ENCODE measurements around the gene CIZ1.

The CIZ1 gene

GRCh38 chr9:128159784-128160602, 31.4 kb downstream of the CIZ1 start, which contains the start of gene BBLN:
Gene BBLN (plus strand): TSS chr9:128160265. CDS start chr9:128160408, 143 bp downstream.
- peak; percentile 85 for ATAC-seq (replicated peaks)
- H3K27me3 Mint-ChIP-seq, result no peaks in the 10 kb centered on the region
- no peaks in the 10 kb centered on the region for H3K9me3 Mint-ChIP-seq
- H3K4me1 Mint-ChIP-seq (ENCODE audit: low read depth in 2 of 2), result peaks cover 12 to 15% of the 10 kb centered on the region in 2 donors
- peak; percentile 84 to 87 (median 87) for DNase-seq
- H3K4me3 Mint-ChIP-seq, result peak within 1 kb of the TSS; percentile 80 to 85
- peak within 1 kb of the TSS; percentile 49 to 87 for H3K27ac Mint-ChIP-seq
- peaks cover 14% of the 10 kb centered on the region for H3K36me3 Mint-ChIP-seq (ENCODE audit: insufficient read depth)

- H3K36me3 Mint-ChIP-seq (ENCODE audit: insufficient read depth), result peaks cover 11% of the 10 kb centered on the region
- H3K27ac Mint-ChIP-seq, result peak overlapping the region; percentile 49 to 87
- H3K4me3 Mint-ChIP-seq, result peak overlapping the region; percentile 80 to 85
- peaks cover 12 to 15% of the 10 kb centered on the region in 2 donors for H3K4me1 Mint-ChIP-seq (ENCODE audit: low read depth in 2 of 2)
- H3K27me3 Mint-ChIP-seq, result no peaks in the 10 kb centered on the region
- DNase-seq (peak; percentile 37 to 46 (median 40)), ATAC-seq (replicated peaks) (peak; percentile 56)
- H3K9me3 Mint-ChIP-seq, result no peaks in the 10 kb centered on the region
These were observed 31.9 kb downstream of the CIZ1 start for GRCh38 chr9:128159522-128159783.

GRCh38 chr9:128155736-128156500, 35.5 kb downstream of the CIZ1 start:
- Mint-ChIP-seq H3K27ac (peak overlapping the region in 1 of 2 donors; percentile 51), H3K27me3 (no peaks in the 10 kb centered on the region), H3K9me3 (no peaks in the 10 kb centered on the region), H3K36me3 (ENCODE audit: insufficient read depth) (peaks cover 10% of the 10 kb centered on the region), H3K4me1 (ENCODE audit: low read depth in 2 of 2) (peaks cover 4 to 5% of the 10 kb centered on the region in 2 donors), H3K4me3 (no peak overlapping the region)
- no peak for ATAC-seq (replicated peaks)
- no peak for DNase-seq

GRCh38 chr9:128153947-128154695, 37.3 kb downstream of the CIZ1 start:
- H3K36me3 Mint-ChIP-seq (ENCODE audit: insufficient read depth), result peaks cover under 1% of the 10 kb centered on the region
- ATAC-seq (replicated peaks), result no peak
- no peaks in the 10 kb centered on the region for H3K27me3 Mint-ChIP-seq
- peaks cover 5 to 6% of the 10 kb centered on the region in 2 donors for H3K4me1 Mint-ChIP-seq (ENCODE audit: low read depth in 2 of 2)
- no peaks in the 10 kb centered on the region for H3K9me3 Mint-ChIP-seq
- no peak for DNase-seq
- no peak overlapping the region for H3K4me3 Mint-ChIP-seq
- no peak overlapping the region for H3K27ac Mint-ChIP-seq

GRCh38 chr9:128153060-128153946, 38.1 kb downstream of the CIZ1 start:
- Mint-ChIP-seq H3K4me1 (ENCODE audit: low read depth in 2 of 2) (peaks cover 4 to 6% of the 10 kb centered on the region in 2 donors), H3K27me3 (no peaks in the 10 kb centered on the region), H3K36me3 (ENCODE audit: insufficient read depth) (no peaks in the 10 kb centered on the region), H3K4me3 (no peak overlapping the region), H3K9me3 (no peaks in the 10 kb centered on the region), H3K27ac (no peak overlapping the region)
- DNase-seq (no peak), ATAC-seq (replicated peaks) (no peak)

GRCh38 chr9:128152133-128153059, 39.0 kb downstream of the CIZ1 start:
- DNase-seq (no peak), ATAC-seq (replicated peaks) (no peak)
- Mint-ChIP-seq H3K4me1 (ENCODE audit: low read depth in 2 of 2) (peaks cover 4 to 6% of the 10 kb centered on the region in 2 donors), H3K27ac (no peak overlapping the region), H3K9me3 (no peaks in the 10 kb centered on the region), H3K36me3 (ENCODE audit: insufficient read depth) (no peaks in the 10 kb centered on the region), H3K4me3 (no peak overlapping the region), H3K27me3 (no peaks in the 10 kb centered on the region)

GRCh38 chr9:128151309-128152132, 39.9 kb downstream of the CIZ1 start:
- Mint-ChIP-seq H3K9me3 (no peaks in the 10 kb centered on the region), H3K4me3 (no peak overlapping the region), H3K36me3 (ENCODE audit: insufficient read depth) (no peaks in the 10 kb centered on the region), H3K27me3 (no peaks in the 10 kb centered on the region), H3K4me1 (ENCODE audit: low read depth in 2 of 2) (peaks cover 4 to 6% of the 10 kb centered on the region in 2 donors), H3K27ac (peak overlapping the region; percentile 54 to 73)
- ATAC-seq (replicated peaks) (no peak), DNase-seq (no peak)

GRCh38 chr9:128150594-128151308, 40.6 kb downstream of the CIZ1 start:
- Mint-ChIP-seq H3K9me3 (no peaks in the 10 kb centered on the region), H3K4me3 (no peak overlapping the region), H3K27ac (peak overlapping the region; percentile 54 to 73), H3K36me3 (ENCODE audit: insufficient read depth) (no peaks in the 10 kb centered on the region), H3K27me3 (no peaks in the 10 kb centered on the region), H3K4me1 (ENCODE audit: low read depth in 2 of 2) (peaks cover 4 to 6% of the 10 kb centered on the region in 2 donors)
- DNase-seq, result no peak
- ATAC-seq (replicated peaks), result peak; percentile 40

- peaks cover 4 to 6% of the 10 kb centered on the region in 2 donors for H3K4me1 Mint-ChIP-seq (ENCODE audit: low read depth in 2 of 2)
- no peaks in the 10 kb centered on the region for H3K27me3 Mint-ChIP-seq
- no peaks in the 10 kb centered on the region for H3K9me3 Mint-ChIP-seq
- ATAC-seq (replicated peaks) (no peak), DNase-seq (no peak)
- no peaks in the 10 kb centered on the region for H3K36me3 Mint-ChIP-seq (ENCODE audit: insufficient read depth)
- peak overlapping the region; percentile 54 to 73 for H3K27ac Mint-ChIP-seq
- no peak overlapping the region for H3K4me3 Mint-ChIP-seq
These were observed 41.3 kb downstream of the CIZ1 start for GRCh38 chr9:128149951-128150593.

- H3K9me3 Mint-ChIP-seq, result no peaks in the 10 kb centered on the region
- no peak within 1 kb of the TSS for H3K4me3 Mint-ChIP-seq
- H3K27me3 Mint-ChIP-seq, result no peaks in the 10 kb centered on the region
- no peaks in the 10 kb centered on the region for H3K36me3 Mint-ChIP-seq (ENCODE audit: insufficient read depth)
- H3K4me1 Mint-ChIP-seq (ENCODE audit: low read depth in 2 of 2), result peaks cover 4 to 6% of the 10 kb centered on the region in 2 donors
- DNase-seq (no peak), ATAC-seq (replicated peaks) (no peak)
- H3K27ac Mint-ChIP-seq, result peak within 1 kb of the TSS; percentile 54 to 73
These were observed 42.2 kb downstream of the CIZ1 start, which contains the start of gene LCN2 for GRCh38 chr9:128149001-128149701. Gene LCN2 (plus strand): TSS chr9:128149453. CDS start chr9:128149526, 73 bp downstream.

All from effector memory CD8-positive, alpha-beta T cell (primary cell).